HG03039 (cell line): ENCODE results near the gene PRSS23.
"Not testable (repeated sequence)": the region's sequence is repeated elsewhere in the genome, so short reads cannot be mapped to it uniquely, and the experiment has no call there.

Experiments used
- ATAC-seq: cut with Tn5 transposase; IDR thresholded peaks from one replicate; pipeline ENCODE4 v1.9.1; 2021; ENCODE audit warnings: mild to moderate bottlenecking, moderate library complexity; ENCODE audit not compliant: unreplicated experiment

Gene PRSS23, protein sequence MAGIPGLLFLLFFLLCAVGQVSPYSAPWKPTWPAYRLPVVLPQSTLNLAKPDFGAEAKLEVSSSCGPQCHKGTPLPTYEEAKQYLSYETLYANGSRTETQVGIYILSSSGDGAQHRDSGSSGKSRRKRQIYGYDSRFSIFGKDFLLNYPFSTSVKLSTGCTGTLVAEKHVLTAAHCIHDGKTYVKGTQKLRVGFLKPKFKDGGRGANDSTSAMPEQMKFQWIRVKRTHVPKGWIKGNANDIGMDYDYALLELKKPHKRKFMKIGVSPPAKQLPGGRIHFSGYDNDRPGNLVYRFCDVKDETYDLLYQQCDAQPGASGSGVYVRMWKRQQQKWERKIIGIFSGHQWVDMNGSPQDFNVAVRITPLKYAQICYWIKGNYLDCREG

DNA sequence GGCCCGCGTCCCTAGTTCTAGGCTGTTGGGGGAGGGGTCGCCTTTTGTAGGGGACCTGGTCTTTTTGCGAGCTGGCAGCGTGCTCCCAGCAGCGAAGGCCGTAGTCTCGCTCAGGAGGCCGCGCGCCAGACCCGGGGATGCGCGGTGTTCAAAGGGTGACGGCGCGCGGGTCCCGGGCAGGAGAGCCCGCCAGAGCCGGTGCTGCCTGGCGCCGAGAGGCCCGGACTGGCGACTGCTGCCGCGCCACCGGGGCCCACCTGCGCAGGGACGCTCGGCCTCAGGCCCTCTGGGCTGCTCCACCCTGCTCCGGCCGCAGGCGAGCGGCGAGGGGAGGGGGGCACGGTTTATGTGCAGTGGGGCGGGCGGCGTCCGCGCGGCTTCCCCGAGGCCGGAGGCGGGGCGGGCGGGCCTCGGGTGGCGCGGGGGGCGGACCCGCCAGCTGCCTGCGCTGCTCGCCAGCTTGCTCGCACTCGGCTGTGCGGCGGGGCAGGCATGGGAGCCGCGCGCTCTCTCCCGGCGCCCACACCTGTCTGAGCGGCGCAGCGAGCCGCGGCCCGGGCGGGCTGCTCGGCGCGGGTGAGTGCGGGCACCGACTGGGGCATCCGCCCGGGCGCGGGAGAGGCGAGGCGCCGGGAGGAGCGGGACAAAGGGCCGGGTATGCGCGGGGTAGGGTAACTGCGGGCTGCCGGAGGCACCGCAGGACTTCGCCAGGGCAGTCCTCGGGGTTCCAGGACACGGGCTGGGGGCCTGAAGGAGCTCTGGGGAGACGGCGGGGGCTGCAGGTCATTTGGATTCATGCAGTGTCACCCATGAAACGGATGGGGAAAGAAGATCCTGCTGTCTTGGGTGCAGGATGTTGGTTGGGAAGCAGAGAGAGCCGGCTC lies at the start of gene PRSS23:
PRSS23 (plus strand) TSS at position 467 of the 884 bp plus-strand sequence. CDS start 7,102 bp downstream, outside the sequence.
- no peak for ATAC-seq

DNA sequence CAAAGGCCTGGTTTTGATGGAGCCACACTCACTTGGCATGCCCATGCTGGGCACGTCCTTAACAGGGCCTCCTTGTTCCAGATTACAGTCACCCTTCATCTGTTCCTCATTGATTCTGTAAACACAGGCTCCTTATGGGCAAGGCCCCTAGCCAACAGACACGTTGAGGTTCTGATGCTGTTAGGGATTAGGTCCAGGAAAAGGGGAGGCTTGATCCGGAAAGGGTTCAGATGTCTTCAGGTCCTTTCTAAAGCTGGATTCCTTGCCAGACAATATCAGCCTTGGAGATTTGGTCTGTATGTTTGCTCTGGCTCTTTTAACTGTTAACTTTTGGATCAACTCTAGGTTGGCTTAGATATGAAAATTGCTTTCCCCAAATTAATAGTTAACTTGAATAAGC lies 46.9 kb upstream of the PRSS23 start:
- no peak for ATAC-seq

DNA sequence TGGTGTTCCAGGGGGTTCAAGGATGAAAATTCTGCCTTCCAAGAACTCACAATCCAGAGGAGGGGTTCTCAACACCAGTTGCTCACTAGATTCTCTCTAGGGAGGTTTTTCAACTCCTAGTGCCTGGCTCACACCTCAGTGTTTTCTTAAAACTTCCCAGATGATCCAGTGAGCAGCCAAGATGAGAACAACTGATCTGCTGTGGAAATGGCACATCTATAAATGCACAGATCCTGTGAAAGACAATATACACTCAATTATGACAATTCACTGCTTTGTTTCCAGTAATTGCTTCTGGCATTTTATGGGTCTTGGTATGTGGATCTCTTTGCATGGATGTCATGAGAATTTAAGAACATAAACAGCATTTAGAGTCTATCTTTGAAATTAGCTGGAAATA lies 45.2 kb upstream of the PRSS23 start:
- ATAC-seq, result no peak

DNA sequence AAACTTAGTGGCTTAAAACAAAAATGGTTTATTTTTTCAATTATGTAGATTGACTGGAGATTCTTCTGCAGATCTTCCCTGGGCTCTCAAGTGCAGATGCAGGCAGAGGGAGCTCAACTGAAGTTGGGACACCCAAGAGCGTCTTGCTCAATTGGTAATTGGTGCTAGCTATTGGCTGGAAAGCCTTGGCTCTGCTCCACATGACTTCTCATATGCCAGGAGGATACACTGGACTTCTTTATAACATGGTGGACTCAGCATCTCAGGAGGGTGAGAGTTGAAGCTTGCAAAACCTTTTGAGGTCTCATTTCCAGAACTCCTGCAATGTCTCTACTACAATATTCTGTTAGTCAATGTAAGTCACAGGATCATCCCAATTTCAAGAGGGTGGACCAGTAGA lies 42.2 kb upstream of the PRSS23 start:
- no peak for ATAC-seq

DNA sequence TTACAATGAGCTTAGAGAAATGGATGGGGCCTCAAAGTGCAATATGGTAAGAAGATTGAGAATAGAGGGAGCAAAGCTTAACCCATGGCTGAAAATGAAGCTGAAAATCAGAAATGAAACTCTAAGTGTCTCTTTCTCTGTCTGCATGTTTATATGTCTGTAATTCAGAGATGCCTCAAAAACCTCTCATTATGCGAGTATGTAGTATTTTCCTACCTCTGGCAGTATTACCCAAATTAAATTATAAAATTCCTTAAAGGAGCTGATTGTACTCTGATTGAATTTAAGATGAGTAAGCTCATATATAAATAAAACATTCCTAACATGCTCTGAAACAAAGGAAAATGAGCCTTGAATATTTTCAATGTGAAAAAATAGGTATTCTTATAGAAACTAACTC lies 39.8 kb upstream of the PRSS23 start:
- no peak for ATAC-seq

DNA sequence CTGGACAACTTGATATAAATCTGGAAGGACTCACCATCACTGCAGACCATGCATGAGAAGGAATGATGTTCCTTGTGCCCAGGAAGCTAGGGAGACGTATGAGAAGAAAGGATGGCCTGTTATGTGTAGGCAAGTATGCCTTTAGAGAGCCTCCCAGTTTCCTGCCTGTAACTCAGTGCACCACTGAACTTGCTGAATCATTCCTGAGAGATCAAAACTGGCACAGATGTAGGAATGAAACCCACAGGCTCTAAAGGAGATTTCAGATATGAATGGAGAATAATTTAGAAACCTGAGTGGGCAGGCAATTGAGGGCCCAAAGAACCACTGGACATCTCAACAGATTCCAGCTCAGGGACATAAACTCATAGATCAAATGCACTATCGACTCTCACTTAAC lies 38.4 kb upstream of the PRSS23 start:
- ATAC-seq, result no peak

DNA sequence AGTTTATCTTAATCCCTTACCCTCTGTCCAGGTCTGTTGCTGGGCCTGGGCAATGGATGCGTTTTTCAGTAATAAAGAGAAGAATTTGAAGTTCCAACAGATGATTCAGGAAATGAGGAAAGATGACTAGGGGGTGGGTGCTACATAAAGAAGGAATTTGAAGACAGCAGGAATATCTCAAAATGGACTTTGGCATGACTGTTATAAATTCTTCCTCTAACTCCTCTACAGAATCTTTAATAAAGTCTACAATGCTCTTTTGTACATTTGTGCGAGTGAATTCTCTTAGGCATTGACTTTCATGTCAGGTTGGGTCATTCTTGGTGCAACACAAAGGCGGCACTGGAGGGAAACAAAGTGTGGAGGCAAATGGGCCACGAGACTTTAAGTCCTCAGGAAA lies 35.1 kb upstream of the PRSS23 start:
- no peak for ATAC-seq

DNA sequence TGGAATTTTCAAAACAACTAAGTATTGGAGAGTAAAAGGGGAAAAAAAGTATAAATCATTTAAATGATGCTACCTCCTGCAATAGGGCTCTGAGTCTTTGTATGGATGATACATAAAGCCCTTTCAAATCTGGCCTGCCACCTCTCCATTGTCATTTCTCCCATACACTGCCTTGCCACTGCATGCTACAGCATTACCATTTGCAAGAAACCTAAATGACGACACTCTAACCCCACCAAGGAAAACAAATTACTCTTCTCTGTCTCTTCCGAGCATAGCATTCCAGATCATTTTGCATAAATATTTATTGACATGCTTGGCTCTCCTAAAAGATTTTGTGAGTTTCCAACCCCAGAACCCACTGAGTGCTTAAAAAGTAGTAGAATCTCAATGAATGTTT lies 34.5 kb upstream of the PRSS23 start:
- ATAC-seq, result no peak

DNA sequence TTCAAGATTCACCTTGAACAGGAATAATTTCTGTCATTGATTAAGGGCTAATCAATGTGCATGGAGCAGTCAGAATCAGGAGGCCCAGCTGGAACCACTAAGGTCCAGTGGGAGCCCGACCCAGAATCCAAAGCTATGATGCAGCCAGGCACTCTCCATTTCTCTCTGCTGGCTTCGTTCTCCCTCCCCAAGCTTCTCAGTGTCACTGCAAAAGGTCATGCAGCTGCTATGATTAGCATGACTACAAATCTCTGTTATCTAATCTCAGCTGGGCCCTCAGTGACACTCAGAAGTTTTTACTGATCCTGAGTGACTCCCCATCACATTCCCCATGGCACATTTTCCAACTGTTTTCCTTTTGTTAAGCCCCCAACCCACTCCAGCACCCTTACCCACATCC lies 31.1 kb upstream of the PRSS23 start:
- ATAC-seq, result no peak

DNA sequence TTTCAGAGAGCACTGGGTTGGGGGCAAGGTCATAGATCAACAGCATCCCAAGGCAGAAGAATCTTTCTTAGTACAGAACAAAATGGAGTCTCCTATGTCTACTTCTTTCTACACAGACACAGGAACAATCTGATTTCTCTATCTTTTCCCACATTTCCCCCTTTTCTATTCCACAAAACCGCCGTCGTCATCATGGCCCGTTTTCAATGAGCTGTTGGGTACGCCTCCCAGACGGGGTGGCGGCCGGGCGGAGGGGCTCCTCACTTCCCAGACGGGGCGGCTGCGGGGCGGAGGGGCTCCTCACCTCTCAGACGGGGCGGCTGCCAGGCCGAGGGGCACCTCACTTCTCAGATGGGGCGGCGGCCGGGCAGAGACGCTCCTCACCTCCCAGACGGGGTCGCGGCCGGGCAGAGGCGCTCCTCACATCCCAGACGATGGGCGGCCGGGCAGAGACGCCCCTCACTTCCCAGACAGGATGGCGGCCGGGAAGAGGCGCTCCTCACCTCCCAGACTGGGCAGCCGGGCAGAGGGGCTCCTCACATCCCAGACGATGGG lies 29.8 kb upstream of the PRSS23 start:
- not testable (repeated sequence) for ATAC-seq

DNA sequence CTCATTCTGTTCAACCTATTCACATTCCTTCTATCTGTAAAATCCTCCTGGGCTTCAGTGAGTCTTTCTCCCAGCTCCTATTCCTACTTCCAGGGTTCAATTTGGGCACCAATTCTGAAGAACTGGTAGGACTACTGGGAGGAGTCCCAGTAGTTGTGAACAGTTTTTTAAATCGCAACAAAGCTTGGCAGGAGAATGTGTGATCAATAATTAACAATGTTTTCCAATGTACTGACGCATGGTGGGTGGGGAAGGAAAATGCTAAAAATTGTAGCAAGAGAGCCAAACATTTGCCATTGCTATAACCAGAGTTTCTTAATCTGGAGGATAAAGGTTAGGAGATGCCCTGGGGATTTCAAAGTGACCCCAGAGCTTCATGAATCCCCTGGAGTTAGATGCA lies 27.3 kb upstream of the PRSS23 start:
- ATAC-seq, result no peak

DNA sequence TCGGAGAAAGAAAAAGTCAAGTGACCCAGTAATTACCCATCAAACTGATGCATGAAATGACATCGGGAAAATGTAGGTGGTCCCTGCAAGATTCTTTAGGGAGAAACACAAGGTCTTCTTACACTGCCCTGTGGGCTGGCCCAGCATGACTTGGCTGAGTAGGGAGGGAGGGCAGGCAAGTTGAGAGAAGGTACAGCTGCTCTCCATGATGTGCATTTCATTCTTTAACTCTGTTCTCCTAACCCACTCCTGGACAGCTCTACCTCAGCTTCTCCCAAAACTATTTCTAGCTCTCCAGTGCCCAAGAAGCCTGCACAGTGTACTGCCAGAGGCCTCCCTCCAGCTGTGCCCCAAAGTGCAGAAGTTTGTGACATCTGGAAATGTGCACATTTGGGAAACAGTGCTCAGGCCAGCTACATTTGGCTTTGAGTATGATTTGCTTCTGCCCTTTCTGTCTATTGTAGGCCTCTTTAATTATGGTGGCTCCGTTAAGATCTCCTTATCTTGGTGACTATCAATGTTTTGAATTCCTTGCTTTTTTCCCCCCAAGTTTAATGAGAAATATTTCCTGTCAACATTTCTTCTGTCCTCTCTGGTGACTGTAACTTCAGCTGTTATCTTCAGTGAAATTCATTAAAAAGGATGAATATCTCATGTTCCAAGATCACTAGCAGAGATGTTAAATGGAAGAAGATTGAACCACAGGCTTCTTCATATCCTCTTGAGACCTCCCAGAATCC lies 26.7 kb upstream of the PRSS23 start:
- ATAC-seq, result no peak

DNA sequence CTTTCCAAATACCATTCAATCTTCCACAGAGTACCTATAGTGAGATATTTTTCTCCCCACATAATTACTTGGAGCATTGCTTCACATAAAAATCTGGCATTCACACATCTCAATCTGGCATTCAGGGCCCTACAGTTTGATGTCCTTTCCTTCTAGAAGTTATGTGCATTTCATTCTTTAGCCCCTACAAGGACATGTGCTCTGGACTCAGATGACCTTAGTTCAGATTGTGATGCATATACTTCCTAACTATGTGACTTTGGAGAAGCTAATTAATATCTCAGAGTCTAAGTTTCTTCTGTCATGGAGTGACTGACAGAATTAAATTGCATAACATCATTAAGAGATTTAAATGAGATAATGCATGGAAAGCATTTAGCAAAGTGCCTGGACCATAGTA lies 25.9 kb upstream of the PRSS23 start:
- no peak for ATAC-seq

DNA sequence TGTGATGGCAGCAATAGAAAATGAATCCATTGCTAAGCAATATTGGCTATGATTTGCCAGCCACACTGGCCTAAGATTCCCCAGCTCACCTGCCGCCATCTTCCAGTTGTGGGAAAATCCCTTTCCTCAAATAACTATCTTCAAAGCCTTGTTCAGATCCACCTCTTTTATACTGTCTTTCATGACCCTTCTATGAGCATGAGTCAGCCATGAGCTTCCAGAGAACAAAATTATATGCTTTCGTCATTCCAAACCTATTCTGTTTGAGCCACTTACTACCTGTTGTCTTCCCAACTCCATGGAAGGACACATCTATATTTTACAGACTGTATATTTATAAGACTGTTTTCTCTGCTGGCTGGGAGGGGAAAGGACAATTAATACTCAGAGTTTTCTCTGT lies 25.0 kb upstream of the PRSS23 start:
- ATAC-seq, result no peak

DNA sequence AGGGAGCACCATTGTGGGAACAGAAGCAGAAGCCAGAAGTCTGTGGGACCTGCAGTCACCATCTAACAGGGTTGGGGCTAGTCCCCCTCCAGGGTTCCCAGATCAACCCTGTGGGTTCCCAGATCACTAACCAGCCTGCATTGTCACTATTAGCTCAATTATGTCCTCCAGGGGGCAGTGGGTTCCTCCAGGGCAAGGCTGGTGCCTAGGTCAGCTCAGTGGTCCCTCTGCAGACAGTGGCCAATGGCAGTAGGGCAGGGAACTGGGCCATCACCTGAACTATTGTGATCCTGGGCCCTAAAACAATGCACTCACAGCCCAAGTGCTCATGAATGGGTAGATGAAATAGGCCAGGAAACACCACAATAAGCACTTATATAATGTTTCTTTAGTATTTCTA lies 18.8 kb upstream of the PRSS23 start:
- no peak for ATAC-seq

DNA sequence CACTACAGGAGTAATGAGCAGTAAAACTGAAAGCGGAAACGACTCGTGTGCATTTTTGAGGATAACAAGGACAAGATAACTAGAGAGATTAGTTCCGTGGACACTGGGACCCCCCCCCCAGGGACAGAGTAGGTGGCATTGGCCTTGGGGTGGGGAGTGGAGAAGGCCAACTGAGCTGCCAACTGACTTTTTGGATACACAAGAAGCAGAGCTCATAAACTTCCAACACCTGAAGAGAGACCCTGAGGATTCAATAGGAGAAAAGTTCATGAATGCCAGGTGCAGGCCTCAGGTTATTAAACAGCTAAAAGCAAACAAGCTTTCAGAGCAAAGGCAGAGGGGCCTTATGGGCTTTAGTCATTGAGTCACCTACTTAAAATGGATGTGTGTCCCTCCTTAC lies 17.6 kb upstream of the PRSS23 start:
- no peak for ATAC-seq

DNA sequence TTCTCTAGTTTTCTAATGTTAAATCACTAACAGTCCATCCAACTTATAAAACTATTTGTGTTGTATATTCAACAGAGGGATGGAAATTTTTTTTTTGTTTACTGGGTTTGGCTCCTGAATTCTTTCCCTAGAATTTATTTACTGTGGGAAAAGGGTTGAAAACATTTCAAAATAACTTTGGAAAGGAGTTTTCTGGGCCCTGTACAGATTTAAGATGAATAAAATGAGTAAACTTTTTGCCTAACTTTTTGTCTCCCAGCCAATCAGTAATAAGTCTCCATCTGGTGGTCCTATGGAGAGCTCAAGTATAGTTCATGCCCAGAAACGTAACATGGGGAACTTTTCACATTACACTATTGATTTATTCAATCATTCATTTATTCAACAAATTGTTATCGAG lies 16.7 kb upstream of the PRSS23 start:
- ATAC-seq, result no peak

DNA sequence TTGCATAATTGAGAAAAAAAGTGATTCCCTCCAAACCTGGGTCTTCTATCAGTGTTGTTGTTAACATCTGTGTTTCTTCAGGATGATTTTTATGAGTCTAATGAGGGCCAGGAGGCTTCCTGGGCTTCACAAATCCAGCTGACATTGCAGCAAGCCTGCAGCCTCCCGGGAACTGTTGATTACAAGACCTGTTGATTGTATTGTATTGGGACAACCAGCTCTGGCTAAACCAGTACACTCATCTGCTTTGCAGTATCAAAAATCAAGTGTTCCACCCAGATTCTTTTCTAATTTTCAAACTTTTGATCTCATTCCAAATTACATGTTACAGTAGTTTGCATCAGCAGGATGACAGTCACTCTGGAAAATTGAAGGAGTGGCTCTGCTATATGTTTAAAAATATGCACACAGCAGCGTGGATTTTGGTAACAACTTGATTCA lies 16.1 kb upstream of the PRSS23 start:
- ATAC-seq, result no peak

DNA sequence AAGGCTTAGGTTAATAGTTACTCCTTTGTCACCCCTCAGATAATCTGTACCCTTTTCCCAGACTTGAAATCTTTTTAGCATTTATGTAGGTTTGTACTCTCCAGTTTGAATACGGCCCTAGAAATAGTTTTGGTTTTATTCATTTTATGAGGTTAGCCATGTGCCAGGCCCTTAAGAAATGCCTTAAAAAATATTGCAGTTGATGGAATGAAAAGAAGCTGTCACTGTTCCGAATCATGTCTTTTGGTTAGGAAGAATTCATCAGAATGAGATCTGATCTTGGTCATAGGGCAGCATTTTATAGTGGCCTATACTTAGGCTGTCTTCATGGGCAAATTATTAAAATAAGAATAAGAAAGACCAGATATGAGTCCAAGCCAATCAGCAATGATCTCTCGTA lies 14.8 kb upstream of the PRSS23 start:
- no peak for ATAC-seq

DNA sequence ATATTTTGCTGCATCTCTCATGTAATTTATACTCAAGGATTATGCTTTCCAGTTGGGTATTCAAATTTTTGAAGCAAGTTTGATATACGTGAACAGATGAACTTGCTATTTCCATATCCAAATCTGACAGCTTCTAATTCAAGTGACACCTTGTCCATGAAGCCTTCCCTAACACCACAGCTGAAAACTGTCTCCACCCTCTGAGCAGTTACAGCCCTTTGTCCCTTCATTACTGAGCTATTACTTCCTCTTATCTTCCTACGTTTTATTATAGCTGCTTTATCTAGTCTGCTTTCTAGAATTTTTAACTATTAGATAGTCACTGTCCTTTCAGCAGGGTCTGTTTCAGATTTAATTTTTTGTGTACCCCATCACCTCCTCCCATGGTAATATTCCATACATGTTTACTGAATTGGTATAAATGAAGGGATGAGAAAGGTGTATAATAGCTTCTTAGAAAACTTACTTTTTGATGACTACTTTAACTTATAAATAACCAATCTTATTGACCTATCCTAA lies 13.3 kb upstream of the PRSS23 start:
- ATAC-seq, result no peak

DNA sequence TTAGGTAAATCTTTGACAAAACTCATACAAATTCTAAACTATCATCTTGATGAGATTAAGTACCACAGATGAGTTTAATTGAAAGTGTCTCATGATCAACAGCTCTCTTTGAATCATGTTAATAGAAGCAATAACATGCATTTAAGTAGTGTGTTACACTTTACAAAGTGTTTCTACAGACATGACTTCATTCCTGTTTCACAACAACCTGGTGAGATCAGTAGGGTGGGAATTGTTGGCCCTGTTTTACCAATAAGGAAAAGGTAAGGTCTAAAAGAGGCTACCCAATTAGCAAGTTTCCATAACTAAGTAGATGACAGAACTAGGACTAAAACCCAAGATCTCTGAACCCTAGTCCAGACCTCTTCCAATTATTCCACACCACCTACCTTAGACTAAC lies 12.7 kb upstream of the PRSS23 start:
- no peak for ATAC-seq
